Measurements from ENCODE around the gene SEPTIN5.
"Not testable (repeated sequence)": the region's sequence is repeated elsewhere in the genome, so short reads cannot be mapped to it uniquely, and the experiment has no call there.

SEPTIN5 gene

DNA sequence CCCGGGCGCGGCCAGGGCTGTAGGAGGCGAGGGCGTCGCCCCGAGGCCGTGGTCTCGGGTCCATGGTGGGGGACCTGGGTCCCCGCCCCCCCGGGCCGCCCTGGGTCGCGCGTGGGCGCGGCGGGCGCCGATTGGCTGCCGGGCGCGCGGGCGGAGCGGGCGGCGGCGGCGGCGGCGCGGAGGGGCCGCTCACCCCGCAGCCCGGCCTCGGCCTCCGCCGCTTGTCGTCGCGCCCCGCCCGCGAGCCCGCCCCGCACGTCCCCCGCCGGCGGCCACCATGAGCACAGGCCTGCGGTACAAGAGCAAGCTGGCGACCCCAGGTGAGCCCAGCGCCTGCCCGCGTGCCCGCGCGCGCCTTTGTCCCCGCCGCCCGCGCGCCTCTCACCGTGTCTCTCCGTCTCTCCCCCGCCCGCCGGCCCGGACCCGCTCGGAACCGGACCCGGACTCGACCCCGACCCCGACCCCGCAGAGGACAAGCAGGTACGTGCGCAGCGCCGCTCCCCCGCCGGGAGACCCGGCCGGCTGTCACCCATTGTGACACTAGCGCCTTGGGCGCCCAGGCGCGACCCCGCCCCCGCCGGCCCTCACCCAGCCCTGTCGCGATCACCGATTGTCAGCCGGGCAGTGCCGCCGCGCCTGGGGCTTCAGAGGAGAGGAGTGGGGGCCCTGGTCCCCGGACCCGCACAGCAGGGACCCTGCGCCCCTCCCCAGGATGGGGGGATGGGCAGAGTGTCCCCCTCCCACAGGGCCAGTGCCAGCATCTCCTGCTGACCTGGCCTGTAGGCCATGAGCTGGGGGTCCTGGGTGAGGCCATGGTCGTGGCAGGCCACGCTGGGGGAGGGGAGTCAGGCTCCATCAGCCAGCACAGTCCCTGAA lies at the start of gene SEPTIN5:
SEPTIN5 (plus strand) TSS at position 192 of the 876 bp plus-strand sequence; CDS start at position 278, 86 bp downstream.
- DNase-seq (ENCODE audit: low spot score) = no peak

DNA sequence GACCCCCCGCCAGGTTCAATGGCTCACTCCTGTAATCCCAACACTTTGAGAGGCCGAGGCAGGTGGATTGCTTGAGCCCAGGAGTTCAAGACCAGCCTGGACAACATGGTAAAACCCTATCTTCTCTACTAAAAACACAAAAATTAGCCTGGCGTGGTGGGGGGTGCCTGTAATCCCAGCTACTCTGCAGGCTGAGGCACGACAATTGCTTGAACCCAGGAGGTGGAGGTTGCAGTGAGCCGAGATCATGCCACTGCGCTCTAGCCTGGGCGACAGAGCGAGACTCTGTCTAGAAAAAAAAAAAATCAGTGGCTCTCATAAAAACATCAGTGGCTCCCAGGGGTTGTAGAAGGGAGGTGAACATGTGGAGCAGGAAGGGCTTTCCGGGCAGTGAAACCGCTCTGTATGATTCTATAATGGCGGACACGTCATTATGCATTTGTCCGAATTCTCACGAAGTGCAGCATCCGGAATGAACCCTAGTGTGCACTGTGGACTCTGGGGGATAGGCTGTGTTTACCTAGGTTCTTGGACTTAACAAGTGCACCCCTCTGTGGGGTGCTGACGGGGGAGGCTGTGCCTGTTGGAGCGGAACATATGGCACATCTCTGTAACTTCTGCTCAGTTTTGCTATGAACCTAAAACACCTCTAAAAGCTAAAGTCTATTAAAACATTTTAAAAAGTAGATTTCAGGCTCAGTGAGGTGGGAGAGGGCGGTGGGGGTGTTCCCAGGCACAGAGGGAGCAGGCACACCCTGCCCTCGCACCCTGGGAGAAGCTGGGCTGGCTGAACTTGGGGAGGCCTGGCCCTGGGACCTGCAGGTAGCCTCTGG lies 49.1 kb upstream of the SEPTIN5 start:
- no peak for DNase-seq (ENCODE audit: low spot score)

DNA sequence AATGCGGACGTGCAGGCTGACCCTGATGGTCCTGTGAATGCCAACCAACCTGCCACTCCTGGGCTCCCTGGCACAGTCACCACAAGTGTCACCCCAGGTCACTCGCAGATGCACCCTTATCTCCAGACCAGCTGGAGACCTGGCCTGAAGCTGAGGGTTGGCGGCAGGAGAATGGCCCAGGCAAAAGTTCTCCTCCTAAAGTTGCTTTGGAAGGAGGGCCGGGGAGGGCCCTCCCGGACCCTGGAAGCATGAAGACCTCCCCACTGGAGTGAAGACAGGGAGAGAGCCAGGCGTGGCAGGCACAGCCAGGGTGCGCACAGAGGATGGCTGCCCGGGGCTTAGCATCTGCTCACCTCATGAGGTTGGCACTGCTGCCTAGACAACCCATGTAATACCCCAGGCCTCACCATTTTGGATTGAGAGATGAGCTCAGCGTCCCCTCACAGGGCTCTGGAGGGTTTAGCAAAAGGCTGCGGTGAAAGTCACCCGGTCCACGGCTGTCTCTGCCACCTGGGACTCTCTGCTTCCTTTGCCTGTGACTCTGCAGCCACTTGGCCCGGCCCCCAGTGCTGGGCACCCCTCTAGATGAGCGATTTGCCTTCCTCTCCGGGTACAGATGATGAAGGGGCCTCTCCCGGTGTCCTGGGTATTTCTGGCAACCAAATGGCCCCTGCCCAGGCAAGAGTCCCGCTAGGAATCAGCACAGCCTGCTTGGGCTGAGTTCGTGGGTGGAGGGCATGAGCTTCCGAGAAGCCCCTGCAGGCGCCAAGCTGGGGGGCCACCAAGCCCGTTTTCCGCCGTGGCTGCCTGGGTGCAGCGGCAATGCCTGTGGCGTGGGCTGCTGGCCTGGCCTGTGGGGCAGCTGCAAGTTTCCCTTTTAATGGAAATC lies 48.3 kb upstream of the SEPTIN5 start:
- DNase-seq (ENCODE audit: low spot score) = no peak

DNA sequence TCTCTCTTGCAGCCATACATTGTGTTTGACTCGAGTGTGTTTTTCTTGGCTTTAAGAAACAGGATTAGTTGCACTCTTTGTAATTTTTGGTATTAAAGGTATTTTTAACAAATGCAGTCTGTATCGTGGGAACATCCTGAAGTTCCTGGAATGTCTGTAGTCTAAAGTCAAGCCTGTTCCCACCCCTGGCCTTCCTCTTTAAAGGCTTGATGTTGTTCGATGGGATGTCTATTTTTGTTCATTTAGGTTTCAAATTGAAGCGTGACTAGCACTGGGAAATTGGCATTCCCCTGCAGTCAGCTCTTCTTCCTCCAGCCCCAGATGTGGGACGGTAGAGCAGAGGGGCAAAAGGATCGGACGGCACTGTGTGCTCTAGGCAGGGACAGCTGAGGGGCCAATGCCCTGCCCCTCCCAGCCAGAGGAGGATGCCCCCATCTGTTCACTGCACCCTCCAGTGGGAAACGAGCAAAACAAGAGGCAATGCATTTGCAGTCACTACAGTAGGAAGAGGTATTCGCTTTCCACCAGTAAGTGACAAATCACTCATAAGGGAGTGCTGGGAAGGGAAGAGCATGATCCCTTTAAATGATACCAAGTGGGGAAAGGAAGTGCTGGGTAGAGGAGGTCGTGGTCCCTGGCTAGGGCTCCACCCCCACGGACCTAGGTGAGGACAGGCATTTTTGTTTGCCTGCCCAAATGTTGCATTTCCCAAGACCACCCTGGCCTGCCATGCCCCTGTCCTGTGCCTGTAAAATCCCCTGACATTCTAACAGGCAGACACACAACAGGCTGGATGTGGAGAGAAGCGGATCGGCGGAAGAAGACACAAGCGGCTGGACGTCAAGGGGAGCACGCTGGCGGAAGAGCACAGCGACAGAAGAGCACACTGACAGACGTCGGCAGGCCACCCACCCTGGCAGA lies 47.4 kb upstream of the SEPTIN5 start:
- no peak for DNase-seq (ENCODE audit: low spot score)

DNA sequence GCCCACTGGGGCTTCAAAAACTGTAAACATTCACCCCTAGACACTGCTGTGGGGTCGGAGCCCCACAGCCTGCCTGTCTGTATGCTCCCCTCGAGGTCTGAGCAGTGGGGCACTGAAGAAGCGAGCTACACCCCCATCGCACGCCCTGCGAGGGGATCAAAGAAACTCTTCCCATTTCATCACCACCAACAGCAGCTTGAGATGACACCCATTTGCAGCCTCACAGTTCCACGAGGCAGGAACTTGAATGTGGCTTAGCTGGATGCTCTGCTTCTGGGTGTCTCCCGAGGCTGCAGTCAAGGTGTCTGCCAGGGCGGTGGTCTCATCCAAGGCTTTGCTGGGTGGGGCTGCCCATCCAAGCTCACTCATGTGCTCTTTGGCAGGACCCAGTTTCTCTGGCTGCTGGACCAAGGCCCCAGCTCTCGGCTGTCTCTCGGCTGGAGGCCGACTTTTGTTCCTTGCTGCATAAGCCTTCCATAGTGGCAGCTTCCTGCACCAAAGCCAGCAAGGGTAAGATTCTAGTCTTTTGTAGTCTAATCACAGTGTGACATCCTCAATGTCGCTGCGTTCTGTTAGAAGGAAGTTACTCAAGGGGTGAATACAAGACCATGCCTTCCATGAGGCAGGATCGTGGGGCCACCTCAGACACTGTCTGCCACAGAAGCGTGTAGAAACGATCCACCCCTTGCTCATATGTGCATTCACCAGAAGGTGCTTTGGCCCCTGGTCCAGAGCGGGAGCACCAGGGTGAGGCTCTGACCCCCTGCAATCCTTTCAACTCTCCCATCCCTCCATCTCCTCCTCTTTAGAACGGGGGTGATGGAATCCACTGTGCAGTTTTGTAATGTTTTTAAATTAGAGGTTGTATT lies 46.2 kb upstream of the SEPTIN5 start:
- DNase-seq (ENCODE audit: low spot score) = no peak

DNA sequence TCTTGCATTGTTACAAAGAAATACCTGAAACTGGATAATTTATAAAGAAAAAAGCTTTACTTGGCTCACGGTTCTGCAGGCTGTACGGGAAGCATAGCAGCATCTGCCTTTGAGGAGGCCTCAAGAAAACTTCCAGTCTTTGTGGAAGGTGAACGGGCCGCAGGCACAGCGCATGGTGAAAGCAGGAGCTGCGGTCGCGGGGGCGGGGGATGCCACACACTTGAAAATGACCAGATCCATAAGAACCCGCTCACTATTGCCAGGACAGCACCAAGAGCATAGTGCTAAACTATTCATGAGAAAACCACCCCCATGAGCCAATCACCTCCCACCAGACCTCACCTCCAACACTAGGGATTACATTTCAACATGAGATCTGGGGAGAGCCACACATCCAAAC lies 45.6 kb upstream of the SEPTIN5 start:
- DNase-seq (ENCODE audit: low spot score) = no peak

DNA sequence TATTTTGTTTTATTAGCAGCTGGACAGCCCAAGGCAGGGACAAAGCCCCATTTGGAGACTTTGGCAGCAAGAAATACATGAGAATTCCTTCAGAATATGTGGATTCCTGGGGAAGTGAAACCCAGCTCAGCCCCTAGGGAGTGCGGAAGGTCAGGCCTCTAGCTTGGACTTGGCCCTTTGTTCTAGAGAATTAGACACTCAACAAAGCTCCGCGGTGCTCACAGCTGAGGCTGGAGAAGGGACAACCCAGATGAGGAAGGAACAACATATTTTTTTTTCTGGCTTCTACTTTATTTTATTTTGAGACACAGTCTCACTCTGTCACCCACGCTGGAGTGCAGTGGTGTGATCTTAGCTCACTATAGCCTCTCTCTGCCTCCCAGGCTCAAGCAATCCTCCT lies 44.7 kb upstream of the SEPTIN5 start:
- no peak for DNase-seq (ENCODE audit: low spot score)

DNA sequence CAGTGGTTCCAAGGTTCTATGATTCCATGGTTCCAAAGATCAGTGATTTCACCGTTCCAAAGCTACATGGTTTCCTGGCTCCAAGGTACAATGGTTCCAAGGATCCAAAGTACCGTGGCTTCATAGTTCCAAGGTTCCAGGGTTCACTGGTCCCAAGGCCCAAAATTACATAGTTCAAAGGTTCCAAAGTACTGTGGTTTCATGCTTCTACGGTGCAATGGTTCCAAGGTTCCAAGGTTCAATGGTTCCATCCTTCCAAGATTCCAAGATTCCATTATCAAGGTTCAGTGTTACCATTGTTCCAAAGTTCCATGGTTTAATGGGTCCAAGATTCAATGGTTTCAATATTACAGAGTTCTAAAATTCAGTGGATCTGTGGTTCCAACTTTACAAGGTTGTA lies 43.0 kb upstream of the SEPTIN5 start:
- no peak for DNase-seq (ENCODE audit: low spot score)

DNA sequence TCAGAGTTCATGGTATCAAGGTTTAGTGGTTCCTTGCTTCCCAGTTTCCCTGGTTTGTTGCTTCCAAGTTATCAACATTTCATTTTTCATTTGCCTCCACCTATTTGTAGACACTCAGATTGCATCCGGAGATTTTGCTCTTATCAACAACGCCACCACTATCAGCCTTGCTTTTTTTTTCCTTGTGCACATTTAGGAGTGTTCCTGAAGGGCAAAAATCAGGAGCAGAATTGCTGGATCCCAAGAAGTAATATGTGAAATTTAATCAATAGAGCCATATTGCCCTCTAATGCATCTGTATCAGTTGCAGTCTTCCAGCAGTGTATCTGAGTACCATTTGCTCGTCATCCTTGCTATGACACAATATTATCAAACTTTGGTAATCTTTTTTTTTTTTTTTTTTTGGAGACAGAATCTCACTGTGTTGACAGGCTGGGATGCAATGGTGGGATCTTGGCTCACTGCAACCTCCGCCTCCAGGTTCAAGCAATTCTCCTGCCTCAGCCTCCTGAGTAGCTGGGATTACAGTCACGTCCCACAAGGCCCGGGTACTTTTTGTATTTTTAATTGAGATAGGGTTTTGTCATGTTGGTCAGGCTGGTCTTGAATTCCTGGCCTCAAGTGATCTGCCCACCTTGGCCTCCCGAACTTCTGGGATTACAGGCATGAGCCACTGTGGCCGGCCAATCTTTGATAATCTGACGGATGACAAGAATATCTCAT lies 42.1 kb upstream of the SEPTIN5 start:
- no peak for DNase-seq (ENCODE audit: low spot score)

DNA sequence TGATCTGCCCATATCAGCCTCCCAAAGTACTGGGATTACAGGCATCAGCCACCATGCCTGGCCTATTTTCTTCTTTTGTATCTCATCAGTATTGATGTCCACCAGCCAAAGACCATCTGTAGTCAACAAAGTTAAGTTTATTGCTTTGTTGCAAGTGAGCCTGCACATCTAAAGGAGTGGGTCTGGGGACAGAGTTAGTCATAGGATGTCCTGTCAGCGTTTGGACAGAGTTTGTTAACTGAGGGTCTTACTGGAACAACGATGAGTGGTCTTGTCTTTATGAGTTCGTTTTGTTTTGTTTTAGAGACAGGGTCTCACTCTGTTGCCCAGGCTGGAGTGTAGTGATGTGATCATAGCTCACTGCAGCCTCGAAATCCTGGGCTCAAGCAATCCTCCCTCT lies 40.6 kb upstream of the SEPTIN5 start:
- DNase-seq (ENCODE audit: low spot score) = no peak

DNA sequence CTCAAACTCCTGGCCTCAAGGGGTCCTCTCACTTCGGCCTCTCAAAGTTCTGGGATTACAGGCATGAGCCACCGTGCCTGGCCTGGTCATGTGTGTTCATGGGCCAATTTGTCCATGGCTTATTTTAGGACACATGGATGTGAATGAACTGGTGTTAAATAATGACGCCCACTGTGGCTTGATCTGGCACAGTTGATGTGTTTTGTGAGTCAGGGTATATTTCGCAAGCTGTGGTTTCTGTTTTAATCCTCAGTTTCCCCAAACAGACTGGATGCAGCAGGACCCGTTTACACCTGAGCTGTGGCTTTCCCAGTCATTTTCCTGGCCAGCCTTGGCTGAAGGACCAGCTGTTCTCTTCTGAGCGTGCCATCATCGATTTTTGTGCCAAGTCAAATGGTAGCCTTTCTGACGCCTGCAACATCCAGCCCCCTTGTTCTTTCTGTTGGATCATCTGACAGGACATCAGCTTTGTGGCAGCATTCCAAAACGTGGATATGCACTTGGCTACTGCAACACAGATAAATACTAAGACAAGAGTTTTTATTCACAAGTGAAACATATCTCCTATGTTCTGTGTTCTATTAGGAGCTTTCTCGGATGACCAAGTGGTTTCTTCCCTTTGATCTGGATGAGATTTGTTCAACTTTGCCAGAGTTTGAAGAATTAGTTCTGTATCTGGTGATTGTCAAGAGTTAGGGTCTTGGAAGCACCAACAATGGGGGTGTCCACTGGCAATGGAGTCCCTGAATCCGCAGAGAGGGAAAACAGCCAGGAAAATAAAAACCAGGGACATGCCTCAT lies 40.0 kb upstream of the SEPTIN5 start:
- DNase-seq (ENCODE audit: low spot score) = no peak

DNA sequence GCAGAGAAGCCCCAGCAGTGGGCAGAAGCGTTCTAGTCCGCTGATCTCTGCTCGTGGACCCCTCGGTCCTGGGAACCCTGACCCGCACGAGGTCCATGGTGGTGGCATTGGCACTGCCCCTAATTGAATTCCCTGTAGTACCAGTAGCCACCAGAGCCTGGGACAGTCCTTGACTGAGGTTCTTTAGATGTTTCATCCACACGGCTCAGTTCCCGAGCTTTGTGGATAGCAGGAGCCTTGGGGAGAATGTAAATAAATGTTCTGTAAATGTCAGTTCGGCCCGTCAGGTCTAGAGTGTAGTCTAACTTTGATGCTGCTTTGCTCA lies 39.4 kb upstream of the SEPTIN5 start:
- no peak for DNase-seq (ENCODE audit: low spot score)

DNA sequence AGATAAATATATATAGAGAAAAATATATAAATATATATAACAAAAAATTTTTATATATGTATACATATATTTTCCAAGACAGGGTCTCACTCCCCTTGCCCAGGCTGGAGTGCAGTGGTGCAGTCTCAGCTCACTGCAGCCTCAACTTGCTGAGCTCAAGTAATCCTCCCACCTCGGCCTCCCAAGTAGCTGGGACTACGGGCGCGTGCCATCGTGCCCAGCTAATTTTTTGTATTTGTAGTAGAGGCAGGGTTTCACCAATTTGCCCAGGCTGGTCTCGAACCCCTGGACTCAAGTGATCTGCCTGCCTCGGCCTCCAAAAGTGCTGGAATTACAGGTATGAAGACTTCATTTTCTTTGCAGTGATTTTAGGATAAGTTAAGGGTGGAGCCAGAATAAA lies 38.9 kb upstream of the SEPTIN5 start:
- DNase-seq (ENCODE audit: low spot score) = no peak

DNA sequence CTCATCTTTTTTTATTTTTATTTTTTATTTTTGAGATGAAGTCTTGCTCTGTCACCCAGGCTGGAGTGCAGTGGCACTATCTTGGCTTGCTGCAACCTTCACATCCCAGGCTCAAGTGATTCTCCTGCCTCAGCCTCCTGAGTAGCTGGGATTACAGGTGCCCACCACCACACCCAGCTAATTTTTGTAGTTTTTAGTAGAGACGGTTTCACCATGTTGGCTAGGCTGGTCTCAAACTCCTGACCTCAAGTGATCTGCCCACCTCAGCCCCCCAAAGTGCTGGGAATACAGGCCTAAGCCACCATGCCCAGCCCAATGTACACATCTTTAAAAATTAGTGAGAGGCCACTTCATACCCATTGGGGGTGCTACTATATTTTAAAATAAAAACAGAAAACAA lies 37.9 kb upstream of the SEPTIN5 start:
- not testable (repeated sequence) for DNase-seq (ENCODE audit: low spot score)

DNA sequence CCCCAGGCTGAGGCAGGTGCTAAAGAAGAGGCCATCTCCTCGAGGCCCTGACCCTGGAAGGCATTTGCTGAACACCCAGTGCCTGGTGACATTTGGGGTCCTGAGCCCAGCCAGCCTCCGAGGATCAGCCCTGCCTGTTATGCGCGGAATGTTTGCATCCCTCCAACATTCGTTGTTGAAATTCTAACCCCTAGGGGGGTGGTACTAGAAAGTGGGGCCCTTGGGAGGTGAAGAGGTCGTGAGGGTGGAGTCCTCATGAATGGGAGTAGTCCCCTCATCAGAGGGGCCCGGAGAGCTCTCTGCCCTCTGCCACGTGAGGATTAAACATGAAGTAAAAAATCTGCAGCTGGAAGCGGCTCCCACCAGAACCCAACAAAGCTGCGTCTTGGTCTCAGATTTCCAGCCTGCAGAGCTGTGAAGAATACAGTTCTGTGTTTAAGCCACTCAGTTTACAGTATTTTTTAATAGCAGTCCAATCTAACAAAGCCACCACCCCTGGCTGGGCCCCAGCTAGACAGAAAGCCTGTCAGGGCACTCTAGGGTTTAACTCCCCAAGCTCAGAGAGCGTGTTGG lies 35.3 kb upstream of the SEPTIN5 start:
- no peak for DNase-seq (ENCODE audit: low spot score)

DNA sequence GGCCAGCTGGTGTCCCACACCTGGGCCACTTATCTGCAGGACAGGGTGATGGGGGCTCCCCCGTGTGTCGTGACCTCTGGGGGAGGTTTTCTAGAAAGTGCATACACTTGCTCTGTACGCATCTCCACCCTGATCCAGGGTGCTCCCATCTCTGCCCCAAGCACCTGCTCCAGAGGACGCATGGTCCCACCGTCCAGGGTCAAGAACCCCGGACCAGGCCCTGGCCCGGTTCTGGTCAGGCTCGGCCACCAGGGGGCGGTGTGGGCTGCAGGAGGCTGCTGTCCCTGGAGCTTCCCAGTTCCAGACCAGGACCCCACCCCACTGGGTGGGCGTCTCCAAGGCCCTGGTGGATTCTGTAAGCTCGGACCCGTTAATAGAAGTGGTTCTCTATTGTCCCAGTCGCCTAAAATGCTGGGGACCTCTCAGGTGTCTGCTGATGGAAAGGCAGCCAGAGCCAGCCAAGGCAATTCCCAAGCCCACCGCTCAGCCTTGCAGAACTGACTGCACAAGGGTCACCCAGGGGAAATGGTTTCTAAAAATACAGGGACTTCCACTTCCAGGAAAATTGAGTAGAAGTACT lies 34.7 kb upstream of the SEPTIN5 start:
- DNase-seq (ENCODE audit: low spot score) = peak; percentile 15

DNA sequence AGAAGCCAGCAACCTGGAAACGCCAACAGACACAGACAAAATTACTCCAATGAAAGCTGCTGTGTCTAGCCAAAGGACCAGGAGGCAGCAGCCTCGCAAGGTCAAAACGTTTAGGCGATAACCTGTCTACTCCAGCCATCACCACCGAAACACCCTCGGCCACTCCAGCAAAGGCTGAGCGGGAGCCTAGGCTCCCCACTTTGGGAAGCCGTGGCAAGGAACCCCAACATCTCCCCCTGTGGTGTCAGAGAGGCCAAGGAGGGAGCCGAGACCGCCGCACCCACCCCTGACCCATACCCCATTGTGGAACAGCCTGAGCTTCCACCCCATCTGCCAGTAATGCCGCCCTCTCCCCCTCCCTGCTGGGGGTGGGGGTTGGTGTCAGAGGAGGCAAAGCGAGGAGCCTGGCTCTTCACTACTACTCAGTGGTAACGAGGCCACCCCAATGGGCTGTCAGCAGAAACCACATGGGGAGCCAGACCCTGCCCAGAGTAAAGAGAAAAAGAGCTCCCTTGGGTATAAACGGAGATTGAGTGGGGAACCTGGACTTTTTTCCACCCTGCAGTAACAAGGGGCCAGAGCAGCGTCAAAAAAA lies 33.9 kb upstream of the SEPTIN5 start:
- DNase-seq (ENCODE audit: low spot score) = no peak
